SK-N-SH treated with all-trans-retinoic acid at 6 μM for 48 hours (cell line): ENCODE results near the gene DMAP1.

ENCODE experiments used
- OSR1 ChIP-seq: fragments of 250-450 bp; sonication (Bioruptor Pico); IDR thresholded peaks from 2 replicates; pipeline ENCODE4 v1.8.0; 2022; ENCODE audit warnings: moderate library complexity, mild to moderate bottlenecking, inconsistent platforms
- PATZ1 ChIP-seq: fragments of 250-450 bp; sonication (Bioruptor Pico); IDR thresholded peaks from 2 replicates; pipeline ENCODE4 v1.8.0; 2020; ENCODE audit warnings: mild to moderate bottlenecking, moderate library complexity, borderline replicate concordance
- RARB ChIP-seq: fragments of 250-450 bp; sonication (Bioruptor Pico); IDR thresholded peaks from 2 replicates; pipeline ENCODE4 v1.8.0; 2021; ENCODE audit warnings: mild to moderate bottlenecking, moderate library complexity
- ZNF565 ChIP-seq: fragments of 450-650 bp; formaldehyde crosslinking; conservative IDR thresholded peaks from 2 replicates; pipeline ENCODE4 v1.5.0; 2020; ENCODE audit warnings: low read depth, mild to moderate bottlenecking, moderate library complexity

GRCh38 chr1:44212355-44213221 is 683 bp upstream of the DMAP1 start:
- TF ChIP-seq OSR1 (CRISPR knock-in tag) (no peak), PATZ1 (CRISPR knock-in tag) (no peak), RARB (CRISPR knock-in tag) (no peak), ZNF565 (no peak)
